Mucosa of rectum (tissue), 2 donors: ENCODE measurements around the gene MRC2.

Experiments used
- H3K27ac ChIP-seq, 2 donors: one replicate each; pipeline ENCODE4 v1.7.0; 2013; ENCODE audit warnings: inconsistent platforms in 2 of 2, low read depth in 2 of 2, low read length in 2 of 2
- H3K27me3 ChIP-seq, 2 donors: one replicate each; pipeline ENCODE4 v1.7.0; 2013; ENCODE audit warnings: low read length in 2 of 2; ENCODE audit not compliant: control insufficient read depth in 2 of 2, insufficient read depth in 2 of 2
- H3K36me3 ChIP-seq, 2 donors: one replicate each; pipeline ENCODE4 v1.7.0; 2013; ENCODE audit warnings: low read length in 2 of 2; ENCODE audit not compliant: control insufficient read depth in 2 of 2, insufficient read depth in 2 of 2
- H3K4me1 ChIP-seq, 2 donors: one replicate each; pipeline ENCODE4 v1.7.0; 2013; ENCODE audit warnings: low read length in 2 of 2, mild to moderate bottlenecking in 1 of 2; ENCODE audit not compliant: control insufficient read depth in 2 of 2, insufficient read depth in 2 of 2
- H3K4me3 ChIP-seq, 2 donors: one replicate each; pipeline ENCODE4 v1.7.0; 2013; ENCODE audit warnings: low read length in 2 of 2
- H3K9ac ChIP-seq, 2 donors: one replicate each; pipeline ENCODE4 v1.7.0; 2013; ENCODE audit warnings: low read length in 2 of 2, low read depth in 1 of 2, mild to moderate bottlenecking in 1 of 2
- H3K9me3 ChIP-seq, 2 donors: one replicate each; pipeline ENCODE4 v1.7.0; 2013; ENCODE audit warnings: low read length in 2 of 2; ENCODE audit not compliant: control insufficient read depth in 2 of 2
- donor health status: healthy.
- donor health status: Normal muscosa, but diverticular disease.

Gene MRC2

GRCh38 chr17:62706598-62707424 lies 79.3 kb downstream of the MRC2 start:
- H3K27ac ChIP-seq: no peak overlapping the region
- peaks cover 6 to 8% of the 10 kb centered on the region in 2 donors for H3K4me1 ChIP-seq
- peaks cover 3 to 5% of the 10 kb centered on the region in 2 donors for H3K27me3 ChIP-seq
- H3K9me3 ChIP-seq: no peaks in the 10 kb centered on the region
- no peak overlapping the region for H3K9ac ChIP-seq
- no peak overlapping the region for H3K4me3 ChIP-seq
- no peaks in the 10 kb centered on the region for H3K36me3 ChIP-seq

GRCh38 chr17:62707425-62707739 lies 79.9 kb downstream of the MRC2 start:
- Histone ChIP-seq H3K9me3 (no peaks in the 10 kb centered on the region), H3K4me1 (peaks cover 6 to 8% of the 10 kb centered on the region in 2 donors), H3K9ac (no peak overlapping the region), H3K4me3 (no peak overlapping the region), H3K27me3 (peaks cover 3 to 5% of the 10 kb centered on the region in 2 donors), H3K36me3 (no peaks in the 10 kb centered on the region), H3K27ac (no peak overlapping the region)

GRCh38 chr17:62708587-62708986 lies 81.1 kb downstream of the MRC2 start:
- H3K4me3 ChIP-seq: no peak overlapping the region
- H3K9ac ChIP-seq: no peak overlapping the region
- H3K9me3 ChIP-seq: no peaks in the 10 kb centered on the region
- H3K27me3 ChIP-seq: no peaks in the 10 kb centered on the region
- no peaks in the 10 kb centered on the region for H3K36me3 ChIP-seq
- peaks cover 6 to 8% of the 10 kb centered on the region in 2 donors for H3K4me1 ChIP-seq
- H3K27ac ChIP-seq: no peak overlapping the region

- H3K36me3 ChIP-seq: no peaks in the 10 kb centered on the region
- no peak overlapping the region for H3K4me3 ChIP-seq
- H3K27ac ChIP-seq: no peak overlapping the region
- no peak overlapping the region for H3K9ac ChIP-seq
- H3K4me1 ChIP-seq: no peaks in the 10 kb centered on the region
- no peaks in the 10 kb centered on the region for H3K27me3 ChIP-seq
- no peaks in the 10 kb centered on the region for H3K9me3 ChIP-seq
These were observed 84.7 kb downstream of the MRC2 start for GRCh38 chr17:62712171-62712581.

GRCh38 chr17:62713086-62713881 lies 85.8 kb downstream of the MRC2 start:
- no peaks in the 10 kb centered on the region for H3K4me1 ChIP-seq

GRCh38 chr17:62714016-62714777 lies 86.7 kb downstream of the MRC2 start:
- Histone ChIP-seq H3K27me3 (no peaks in the 10 kb centered on the region), H3K4me1 (no peaks in the 10 kb centered on the region), H3K9ac (no peak overlapping the region), H3K9me3 (no peaks in the 10 kb centered on the region), H3K36me3 (no peaks in the 10 kb centered on the region), H3K27ac (no peak overlapping the region), H3K4me3 (no peak overlapping the region)

More at GRCh38 chr17:62713086-62713881, 85.8 kb downstream of the MRC2 start:
- Histone ChIP-seq H3K9me3 (no peaks in the 10 kb centered on the region), H3K4me3 (no peak overlapping the region), H3K36me3 (no peaks in the 10 kb centered on the region), H3K27ac (no peak overlapping the region), H3K9ac (no peak overlapping the region), H3K27me3 (no peaks in the 10 kb centered on the region)

- no peak overlapping the region for H3K9ac ChIP-seq
- H3K36me3 ChIP-seq: no peaks in the 10 kb centered on the region
- H3K9me3 ChIP-seq: no peaks in the 10 kb centered on the region
- no peak overlapping the region for H3K27ac ChIP-seq
- no peaks in the 10 kb centered on the region for H3K27me3 ChIP-seq
- no peaks in the 10 kb centered on the region for H3K4me1 ChIP-seq
- H3K4me3 ChIP-seq: no peak overlapping the region
These were observed 88.5 kb downstream of the MRC2 start for GRCh38 chr17:62715882-62716390.

- H3K27me3 ChIP-seq: no peaks in the 10 kb centered on the region
- no peak overlapping the region for H3K27ac ChIP-seq
- no peaks in the 10 kb centered on the region for H3K4me1 ChIP-seq
- H3K4me3 ChIP-seq: no peak overlapping the region
- H3K9me3 ChIP-seq: no peaks in the 10 kb centered on the region
- H3K9ac ChIP-seq: no peak overlapping the region
- H3K36me3 ChIP-seq: no peaks in the 10 kb centered on the region
These were observed 89.5 kb downstream of the MRC2 start for GRCh38 chr17:62716834-62717588.

- Histone ChIP-seq H3K27ac (no peak overlapping the region), H3K9me3 (no peaks in the 10 kb centered on the region), H3K36me3 (no peaks in the 10 kb centered on the region), H3K27me3 (no peaks in the 10 kb centered on the region), H3K4me3 (no peak overlapping the region), H3K9ac (no peak overlapping the region), H3K4me1 (no peaks in the 10 kb centered on the region)
These were observed 90.1 kb downstream of the MRC2 start for GRCh38 chr17:62717589-62717855.
